Activated T-cell treated with anti-CD3 and anti-CD28 coated beads for 48 hours (primary cell): Measurements from ENCODE around the gene ATP2B2.

ENCODE experiments used
- DNase-seq: peaks from one replicate; pipeline ENCODE4 v3.0.0-alpha.2; 2020; ENCODE audit warnings: low read depth

Gene ATP2B2

DNA sequence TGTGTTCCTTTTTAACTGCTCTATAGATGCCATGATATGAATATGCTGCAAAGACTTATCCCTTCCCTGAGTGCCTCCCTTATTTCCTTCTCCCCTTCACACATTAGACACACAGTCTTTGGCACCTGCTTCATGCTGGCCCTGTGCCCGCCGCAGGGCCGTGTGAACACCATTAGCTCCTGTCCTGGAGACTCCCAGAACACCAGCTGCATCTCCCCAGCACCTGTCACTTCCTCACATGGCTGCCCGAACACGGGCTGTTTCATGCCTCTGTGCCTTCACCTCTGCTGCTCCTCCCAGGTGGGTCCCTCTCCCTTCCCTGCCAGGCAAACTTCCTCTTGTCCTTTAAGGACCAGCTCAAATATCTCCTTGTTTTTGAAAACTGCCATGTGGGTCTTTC lies 144.0 kb downstream of the ATP2B2 start:
- no peak for DNase-seq

DNA sequence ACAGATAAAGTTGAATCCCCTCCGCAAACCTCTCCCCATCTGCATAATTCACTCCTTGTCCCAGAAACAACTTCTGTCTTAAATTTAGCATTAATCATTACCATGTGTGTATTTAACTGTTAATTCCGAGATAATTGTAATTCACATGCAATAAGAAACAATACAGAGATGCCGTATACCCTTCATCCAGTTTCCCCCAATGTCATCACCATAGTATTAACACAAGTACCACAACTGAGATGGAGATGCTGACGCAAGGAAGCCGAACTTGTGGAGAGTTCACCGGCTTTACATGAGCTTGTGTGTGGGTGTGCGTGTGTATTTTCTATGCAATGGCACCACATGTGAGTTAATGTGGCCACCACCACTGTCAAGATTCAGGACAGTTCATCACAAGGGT lies 144.9 kb downstream of the ATP2B2 start:
- no peak for DNase-seq

DNA sequence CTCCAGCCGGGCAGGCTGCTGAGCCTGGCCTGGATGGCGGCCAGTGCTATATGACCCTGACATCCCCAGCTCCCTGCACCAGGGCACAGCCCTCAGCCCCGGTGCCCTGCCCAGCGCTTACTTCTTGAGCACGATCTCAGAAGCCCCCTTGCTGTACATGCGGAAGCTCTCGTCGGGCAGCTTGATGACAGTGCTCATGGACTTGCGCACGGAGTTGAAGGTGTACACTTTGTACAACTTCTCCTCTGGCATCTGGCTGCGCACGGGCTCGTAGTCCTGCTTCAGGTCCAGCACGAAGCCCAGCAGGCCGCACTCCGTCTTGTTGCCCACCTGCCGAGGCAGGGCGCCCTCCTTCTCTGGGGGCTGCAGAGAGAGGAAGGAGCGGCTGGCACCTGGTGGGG lies 145.6 kb downstream of the ATP2B2 start:
- DNase-seq: no peak

DNA sequence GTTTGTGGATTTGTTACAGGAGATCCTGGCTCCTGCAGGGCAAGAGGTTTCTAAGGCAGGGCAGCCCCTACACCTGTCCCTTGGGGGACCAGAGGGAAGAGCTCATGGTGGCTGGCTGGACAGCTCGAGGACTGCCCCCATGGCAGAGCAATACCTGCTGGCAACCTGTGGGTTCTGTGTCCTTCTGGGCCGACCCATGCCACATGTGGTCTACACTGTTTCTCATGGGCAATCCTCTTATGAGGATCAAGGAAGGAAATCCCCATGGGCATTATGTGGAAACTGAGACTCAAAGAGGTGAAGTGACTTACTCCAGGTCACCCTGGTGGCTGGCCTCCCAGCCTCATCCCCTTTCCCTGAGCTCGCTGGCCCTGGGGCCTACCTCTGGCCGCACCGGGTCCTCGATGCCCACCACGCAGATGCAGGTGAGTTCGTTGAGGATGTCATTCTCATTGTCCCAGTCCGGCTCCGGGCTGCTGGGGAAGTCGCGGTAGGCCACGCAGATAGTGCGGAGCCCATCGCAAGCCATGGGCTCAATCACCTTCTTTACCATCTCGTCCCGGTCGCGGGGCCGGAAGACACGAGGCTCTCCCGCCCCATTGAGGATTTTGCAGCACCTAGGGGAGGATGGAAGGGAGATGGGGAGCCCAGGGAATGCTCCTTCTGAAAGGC lies 146.9 kb downstream of the ATP2B2 start:
- no peak for DNase-seq

DNA sequence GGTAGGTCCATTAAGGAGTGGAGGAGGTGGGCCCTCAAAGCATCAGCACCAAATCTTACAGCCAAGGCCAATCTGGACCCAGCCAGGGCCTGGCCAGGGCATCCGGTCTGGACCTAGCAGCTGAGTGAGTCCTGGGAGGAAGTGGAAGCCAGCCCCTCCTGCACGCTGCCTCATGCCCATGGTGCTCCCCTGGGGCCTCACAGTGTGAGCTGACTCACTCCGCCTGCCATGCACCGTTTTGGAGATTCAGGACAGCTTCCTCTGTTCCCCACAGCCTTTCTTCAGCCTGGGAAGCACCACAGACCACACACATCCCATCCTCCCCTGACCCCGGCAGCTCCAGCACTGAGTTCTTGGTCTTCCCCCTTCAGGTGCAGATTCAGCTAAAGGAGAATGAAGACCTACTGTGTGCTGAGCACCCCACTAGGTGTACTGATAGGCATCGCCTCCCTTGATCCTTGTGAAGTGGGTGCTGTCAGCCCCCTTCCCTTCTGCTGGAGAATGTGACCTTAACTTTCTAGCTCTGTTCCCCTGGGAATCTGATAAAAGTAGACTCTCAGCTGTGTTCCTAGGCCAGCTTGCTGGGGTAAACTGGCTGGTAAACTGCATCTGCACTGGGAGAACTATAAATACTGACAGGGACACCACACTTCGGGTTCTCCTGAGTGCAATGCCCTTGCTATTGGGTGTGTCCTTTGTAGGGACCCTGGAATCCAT lies 147.6 kb downstream of the ATP2B2 start:
- no peak for DNase-seq

DNA sequence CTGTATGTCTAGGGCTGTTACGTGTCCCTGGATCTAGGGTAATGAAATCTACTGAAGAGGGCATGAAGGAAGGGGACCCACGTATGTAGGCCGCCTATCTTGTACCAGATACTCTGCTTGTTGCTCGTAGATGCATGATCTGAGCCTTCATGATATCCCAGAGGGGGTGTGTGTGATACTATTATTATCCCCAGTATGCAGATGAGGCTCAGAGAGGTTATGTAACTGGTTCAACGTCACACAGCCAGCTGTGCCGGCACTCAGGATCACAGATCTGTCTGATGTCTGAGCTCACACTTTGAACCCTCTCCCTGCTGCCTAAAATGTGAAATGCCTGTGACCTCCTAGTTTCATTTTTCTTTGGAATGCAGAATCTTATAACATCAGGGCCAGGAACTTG lies 148.3 kb downstream of the ATP2B2 start:
- no peak for DNase-seq

DNA sequence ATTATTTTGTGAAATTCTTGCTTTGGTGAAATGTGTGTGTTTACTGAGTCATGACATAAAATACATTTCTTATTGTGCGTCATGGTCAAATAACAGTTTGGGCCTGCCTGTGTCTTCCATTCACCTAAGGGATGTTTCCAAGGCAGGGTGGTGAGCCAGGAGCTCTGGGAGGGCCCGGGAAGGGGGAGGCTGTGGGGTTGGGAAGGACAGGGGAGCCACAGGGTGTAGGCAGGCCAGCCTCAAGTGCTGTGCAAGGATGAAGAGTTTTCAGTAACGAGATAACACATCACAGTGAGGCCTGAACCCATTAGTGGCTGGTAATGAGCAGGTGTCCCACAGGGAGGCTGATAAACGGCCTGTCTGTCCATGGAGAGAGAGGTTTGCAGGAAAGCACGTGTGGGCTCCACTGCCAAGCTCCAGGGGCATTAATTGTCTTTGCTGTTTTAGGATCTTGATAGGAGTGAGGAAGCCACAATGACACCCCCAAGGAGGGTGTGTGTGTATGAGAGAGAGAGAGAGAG lies 148.9 kb downstream of the ATP2B2 start:
- DNase-seq: no peak

DNA sequence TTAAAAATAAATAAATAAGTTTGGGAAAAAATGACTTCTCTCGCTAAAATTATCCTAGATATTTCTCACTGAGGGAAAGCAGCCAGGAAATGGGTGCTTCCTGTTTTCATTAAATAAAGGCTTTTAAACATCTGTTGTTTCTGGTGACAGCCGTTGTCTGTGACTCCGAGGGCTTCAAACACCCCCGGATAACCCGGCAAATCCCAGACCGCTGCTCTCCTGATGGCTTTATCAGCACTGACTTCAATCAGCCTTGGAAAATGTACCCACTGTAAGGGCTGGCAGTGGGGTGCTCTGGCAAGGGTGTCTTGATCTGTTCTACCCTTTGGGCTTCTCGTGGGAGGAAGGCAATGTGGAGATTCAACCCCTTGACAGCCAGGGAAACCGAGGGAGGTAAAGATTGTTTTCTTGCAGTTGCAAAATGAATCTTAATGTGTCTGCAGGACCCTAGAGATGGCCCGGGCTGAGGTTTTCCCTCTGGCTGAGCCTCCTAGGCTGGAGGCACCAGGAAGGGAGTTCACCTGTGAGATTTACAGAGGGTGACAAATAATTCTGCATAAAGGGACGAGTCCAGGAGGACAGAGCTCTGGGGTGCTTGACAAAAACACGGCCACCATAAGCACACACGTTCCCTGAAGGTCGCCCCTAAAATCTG lies 150.9 kb downstream of the ATP2B2 start:
- no peak for DNase-seq

DNA sequence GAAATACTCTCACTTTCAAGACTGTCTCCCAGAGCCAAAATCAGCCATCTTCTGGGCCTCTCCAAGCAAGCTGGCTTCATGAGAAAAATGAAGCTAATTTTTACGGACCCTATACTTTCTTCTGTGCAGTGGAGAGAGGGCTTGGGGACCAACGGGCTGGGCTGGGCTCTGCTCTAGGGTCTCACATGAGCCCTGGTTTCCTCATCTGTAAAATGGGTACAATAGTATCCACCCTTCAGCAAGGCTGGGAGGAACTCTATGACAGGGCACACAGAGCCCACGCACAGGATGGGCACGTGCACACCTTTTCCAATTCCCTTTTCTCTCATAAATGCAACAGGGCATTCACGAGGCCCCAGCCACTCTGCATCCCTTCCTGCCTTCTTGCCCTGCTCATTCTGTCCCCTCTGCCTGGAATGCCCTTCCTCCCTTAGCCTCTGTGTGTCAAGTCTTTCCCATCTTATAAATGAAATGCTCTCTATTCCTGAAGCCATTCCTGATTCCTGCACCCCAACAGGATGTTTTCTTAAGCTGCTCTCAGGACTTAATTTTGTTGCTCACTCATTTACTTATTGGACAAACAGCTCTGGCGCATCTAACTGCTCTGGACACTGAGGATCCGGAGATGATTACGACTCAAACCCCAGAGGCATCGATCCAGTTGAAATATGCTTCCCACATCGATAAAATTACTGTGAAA lies 151.6 kb downstream of the ATP2B2 start:
- DNase-seq: no peak

DNA sequence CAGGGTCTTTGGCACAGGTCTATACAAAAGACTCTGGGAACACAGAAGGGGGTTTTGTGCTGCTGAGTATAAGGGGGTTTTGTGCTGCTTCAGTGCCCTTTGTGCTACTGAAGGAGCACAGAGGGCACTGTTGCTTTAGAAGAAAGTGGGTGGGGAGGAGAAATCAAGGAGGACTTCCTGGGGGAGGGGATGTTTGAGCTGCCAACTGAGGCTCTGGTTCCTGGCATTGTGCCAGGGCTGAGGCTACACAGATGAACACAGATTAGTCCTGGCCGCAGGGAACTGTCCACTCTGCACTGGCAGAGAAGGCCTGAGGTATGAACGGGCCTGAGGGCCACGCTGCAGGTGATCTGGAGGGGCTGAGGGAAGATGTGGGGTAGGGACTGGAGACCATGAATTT lies 152.2 kb downstream of the ATP2B2 start:
- DNase-seq: no peak

DNA sequence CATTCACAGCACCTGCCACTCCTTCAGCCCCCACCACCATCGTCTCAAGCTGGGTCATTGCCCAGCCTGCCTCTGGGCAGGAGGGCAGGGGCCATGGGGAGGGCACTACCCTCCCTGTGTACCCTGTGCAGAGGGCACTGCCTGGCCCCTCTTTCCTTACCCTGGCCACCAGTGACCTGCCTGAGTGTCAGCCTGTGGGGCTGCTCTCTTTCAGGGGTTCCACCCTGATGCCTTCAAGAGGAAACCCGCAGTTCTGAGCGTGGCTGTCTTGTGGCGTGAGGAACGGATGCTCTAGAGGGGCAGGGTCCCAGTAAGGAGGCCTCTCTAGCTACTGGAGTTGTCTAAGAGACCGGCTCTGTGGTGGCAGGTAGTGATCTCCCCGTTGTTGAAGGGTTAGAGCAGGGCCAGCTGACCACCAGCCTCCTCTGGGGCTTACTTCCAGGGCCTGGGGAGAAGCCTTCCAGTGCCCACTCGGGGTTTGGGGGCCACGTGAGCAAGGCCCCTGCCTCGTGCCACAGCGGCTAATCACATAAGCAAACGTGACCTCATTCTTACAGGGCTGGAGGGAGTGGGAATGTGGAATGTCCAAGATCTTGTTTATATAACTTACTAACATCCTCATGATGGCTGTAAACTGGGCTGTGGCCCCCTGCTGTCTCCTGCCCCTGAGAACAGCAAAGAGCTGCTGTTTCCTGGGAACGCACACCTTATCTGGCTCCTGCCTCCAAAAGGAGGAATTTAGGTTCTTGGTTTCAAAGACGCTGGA lies 153.1 kb downstream of the ATP2B2 start:
- no peak for DNase-seq

DNA sequence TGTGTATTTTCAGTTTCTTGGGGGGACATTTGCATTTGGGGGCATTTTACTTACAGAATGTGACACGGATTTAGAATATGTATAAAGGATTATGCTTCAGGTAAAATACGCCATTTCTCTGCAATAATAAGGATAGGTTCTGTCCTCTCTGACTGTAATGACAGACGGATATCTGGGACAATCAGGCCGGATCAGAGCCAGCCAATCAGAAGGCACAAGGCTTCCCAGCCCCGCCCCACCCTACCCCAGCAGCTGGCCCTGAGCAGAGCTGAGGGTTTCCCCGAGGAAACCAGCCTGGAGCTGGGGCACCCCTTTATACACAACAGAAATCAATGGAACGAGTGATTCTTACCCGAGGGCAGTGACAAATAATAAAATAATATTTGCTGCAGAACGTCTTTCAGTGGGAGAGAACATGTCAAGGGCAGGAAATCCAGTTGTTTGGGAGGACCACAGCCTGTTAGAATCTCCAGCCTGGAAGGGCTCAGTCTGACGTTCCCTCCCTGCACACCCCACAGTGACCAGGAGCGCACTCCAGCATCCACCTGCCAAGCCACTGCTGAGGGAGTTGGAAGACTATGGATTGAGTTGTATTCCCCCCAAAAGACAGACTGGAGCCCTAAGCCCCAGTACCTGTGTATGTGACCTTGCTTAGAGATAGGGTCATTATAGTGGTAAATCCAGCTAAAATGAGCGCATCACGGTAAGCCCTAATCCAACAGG lies 154.2 kb downstream of the ATP2B2 start:
- DNase-seq: no peak

DNA sequence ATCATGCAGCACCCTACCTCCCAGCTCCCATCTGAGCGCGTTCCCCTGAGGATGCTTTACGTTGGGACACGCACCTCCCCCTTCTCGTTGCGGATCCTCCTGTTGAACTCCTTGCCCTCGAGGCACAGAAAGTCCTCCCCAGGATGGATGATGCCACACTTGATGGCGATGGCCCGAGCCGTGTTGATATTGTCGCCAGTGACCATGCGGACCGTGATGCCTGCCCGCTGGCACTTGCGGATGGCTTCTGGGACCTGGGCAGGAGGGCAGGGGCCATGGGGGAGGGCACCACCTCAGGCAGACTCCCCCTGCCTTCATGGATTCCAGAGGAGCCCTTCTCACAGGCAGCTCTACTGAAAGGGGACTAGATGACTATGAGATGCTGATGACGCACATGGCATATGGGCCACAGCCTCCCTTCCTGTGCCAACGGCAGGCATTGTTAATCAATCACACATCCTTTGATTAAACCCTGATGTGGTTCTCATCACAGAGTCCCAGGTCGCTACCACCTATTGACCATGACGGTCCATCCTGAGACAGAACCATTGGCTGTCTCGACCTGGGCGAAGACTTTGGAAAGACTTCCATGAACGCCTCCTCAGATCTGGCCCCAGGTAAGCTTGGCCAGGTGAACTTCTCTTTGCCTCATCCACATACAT lies 154.9 kb downstream of the ATP2B2 start:
- DNase-seq: no peak

DNA sequence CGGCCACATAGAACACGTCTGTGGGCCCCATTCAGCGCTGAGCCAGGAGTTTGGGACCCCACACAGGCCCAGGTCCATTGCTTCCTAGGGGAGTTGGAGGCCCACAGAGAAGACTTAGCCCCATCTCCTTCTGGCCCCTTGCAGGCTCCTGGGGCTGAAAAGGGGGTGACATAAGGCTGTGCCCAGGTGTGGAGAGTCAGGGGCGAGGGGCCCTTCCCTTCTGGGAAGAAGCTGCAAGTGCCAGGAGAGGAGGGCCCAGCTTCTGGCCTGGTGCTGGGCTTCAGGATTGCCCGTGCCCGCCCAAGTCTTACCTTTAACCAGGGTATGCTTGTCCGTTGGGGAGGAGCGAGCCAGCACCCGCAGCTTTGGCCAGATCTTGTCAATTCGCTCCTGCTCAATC lies 155.6 kb downstream of the ATP2B2 start:
- no peak for DNase-seq

DNA sequence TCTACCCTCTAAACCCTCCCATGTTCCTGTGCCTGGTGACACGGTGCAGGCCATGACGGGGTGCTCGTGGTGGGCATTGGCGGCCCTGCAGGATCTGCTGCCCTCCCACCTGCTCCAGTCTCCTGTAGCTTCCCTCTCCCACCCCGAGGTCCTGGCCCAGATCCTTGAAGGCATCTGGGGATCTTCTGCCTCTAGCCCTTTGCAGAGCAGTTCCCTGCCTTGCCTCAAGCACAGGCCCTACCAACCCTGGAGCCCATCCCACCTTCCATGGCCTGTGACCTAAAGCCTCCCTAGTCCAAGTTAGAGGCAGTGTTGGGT lies 157.0 kb downstream of the ATP2B2 start:
- no peak for DNase-seq

DNA sequence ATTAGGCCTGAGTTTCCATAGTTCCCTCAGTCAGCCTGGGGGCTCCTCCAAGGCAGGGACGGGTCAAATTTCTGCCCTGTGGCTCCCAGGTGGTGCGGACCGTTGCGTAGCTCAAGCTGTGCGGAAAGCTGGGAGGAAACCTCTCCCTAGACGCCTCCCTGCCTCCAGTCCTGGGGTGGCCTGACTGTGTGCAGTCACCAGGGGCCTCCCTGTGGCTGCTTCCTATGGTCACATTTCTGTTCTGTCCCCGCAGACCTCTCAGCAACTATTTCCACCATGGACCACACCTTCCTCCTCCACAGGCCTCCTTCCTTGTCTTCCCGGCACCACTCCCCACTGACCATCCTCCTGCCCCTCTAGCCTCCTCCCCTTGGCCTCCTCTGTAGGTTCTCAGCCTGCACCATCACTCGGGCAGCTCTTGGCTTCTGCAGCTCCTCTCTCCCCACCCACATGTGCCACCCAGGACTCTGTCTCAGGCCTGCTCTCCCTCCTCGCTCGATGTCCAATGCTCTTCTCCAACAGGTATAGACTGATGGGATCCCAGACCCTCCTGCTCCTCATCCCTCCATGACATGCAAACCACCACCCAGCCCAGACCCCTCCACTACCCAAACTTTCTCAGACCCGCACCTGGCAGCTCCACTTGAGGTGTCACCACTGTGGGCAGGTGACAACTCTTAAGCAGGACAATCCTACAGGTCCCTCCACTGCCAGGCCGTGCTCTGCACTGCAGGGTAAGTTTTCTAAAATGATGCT lies 157.6 kb downstream of the ATP2B2 start:
- DNase-seq: no peak

DNA sequence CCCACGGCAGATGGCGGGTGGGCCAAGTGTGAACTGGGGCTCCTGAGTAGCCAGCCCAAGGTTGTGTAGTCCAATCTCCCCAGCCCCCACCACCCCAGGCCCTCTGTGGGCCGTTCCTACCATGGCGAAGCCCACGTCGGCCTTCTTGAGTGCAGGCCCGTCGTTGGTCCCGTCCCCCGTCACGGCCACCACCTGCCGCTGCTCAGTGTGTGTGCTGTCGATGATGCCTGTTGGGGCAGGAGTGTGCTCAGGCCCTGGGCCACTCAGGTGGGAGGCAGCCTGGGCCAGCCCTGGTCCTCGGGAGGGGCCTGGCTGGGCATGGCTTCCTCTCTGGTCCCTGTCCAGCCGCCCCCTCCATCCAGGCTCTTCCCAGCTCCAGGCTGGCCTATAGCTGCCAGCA lies 159.5 kb downstream of the ATP2B2 start:
- DNase-seq: no peak

DNA sequence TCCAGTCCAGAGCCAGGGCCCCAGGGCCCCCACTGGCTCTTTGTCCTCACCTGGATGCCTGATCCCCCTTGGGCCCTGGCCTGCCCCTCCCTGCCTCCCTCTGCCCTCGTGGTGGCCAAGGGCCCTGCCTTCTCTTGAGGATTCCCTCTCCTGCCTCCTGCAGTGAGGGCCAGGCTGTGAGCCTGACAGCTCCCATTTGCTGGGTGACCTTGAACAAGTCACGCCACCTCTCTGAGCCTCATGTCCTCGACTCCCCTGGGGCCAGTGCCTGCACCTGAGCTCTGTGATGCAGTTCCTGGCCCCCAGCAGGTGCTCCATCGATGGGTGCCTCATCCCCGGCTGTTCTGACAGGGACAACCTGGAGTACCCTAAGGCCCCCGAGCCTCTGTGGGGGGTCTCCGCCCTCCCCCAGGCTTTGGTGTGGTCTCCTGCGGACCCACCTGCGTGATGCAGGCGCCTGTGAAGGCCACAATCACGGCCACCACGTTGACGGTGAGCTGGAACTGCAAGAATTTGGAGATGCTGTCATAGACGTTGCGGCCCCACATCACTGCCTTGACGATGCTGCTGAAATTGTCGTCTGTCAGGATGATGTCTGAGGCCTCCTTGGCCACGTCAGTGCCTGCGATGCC lies 160.3 kb downstream of the ATP2B2 start:
- DNase-seq: no peak

DNA sequence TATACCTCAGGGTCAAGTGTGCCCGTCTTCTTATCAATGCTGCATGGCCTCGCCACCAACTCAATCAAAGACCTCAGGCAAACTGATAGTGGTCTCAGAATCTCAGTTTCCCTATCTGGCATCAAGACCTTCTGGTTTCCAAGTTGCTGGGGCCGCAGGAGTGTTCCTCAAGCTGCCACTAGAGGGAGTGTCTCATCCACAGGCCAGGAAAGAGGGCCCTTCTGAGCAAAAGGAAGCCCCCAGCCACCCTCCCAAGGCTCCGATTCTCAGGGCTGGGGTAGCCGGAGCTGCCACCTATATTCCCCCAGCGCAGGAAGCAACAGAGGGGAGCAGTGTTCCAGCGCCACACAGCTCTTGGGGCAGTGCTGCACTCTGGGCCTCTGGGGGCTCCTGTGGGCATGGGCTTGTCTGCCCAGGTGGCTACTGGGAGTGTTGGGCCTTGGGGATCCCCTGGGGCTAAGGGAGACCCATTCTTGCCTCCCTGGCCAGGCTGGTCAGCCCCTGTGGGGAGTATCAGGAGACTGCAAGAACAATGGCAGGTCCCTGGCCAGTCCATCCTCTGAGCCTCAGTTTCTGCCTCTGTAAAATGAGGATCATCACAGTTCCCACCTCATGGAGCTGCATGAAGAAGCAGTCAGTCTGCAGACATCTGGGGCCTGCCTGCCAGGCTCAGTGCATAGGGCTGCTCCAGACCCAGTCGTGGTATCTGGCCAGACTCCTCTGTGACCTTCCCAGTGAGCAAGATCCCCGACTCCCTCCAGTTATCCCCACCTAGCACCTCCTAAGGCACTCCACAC lies 161.0 kb downstream of the ATP2B2 start:
- DNase-seq: peak; percentile 47
